Lower leg skin (tissue), 4 donors: ENCODE measurements around the gene AVPR2. TPM values are rescaled to one million over a fixed set of nuclear protein-coding genes. Genes with fewer than 3 reads are reported as not detected.

Source experiments
- DNase-seq, 2 donors: peaks; one replicate each; pipeline ENCODE4 v3.0.0-alpha.2; 2019; ENCODE audit warnings: low spot score in 2 of 2
- H3K4me3 ChIP-seq: fragments of 200-600 bp; sonication (generic); 2 replicates; pipeline ENCODE4 v1.5.1; 2017; ENCODE audit warnings: mild to moderate bottlenecking, low read depth; ENCODE audit not compliant: poor library complexity, severe bottlenecking
- POLR2A ChIP-seq, 2 donors: fragments of 450-650 bp; IDR thresholded peaks; one replicate each; pipeline ENCODE4 v1.6.1; 2016 to 2017; ENCODE audit warnings: antibody characterized with exemption in 2 of 2, mild to moderate bottlenecking in 1 of 2, moderate library complexity in 1 of 2
- WGBS, 2 donors: methylation state at CpG; one replicate each; pipeline ENCODE4 v1.1.5; 2018; 5-methylcytosine and 5-hydroxymethylcytosine counted together
- intact Hi-C: fragments of 100-400 bp; cut with DNase I; formaldehyde crosslinking; loops from one replicate; pipeline ENCODE4 v1.15.0; 2023; ENCODE audit warnings: low total_unique reads
- total RNA-seq, 4 donors: library from RNA; depleted of rRNA; stranded (reverse); fragments of >200 nt; gene quantifications; one replicate each; pipeline ENCODE4 v1.1.0, GENCODE V29; 2016
- TF ChIP-seq, protein P1 (sequence below), 3 donors: fragments of 450-650 bp; IDR thresholded peaks; one replicate each; pipeline ENCODE4 v1.5.1; 2016; ENCODE audit warnings: antibody characterized with exemption in 3 of 3, mild to moderate bottlenecking in 3 of 3, moderate library complexity in 2 of 3

Gene AVPR2
- total RNA-seq, 4 donors from 2014 or later, result 0.53 to 2.6 (median 0.98) TPM

DNA sequence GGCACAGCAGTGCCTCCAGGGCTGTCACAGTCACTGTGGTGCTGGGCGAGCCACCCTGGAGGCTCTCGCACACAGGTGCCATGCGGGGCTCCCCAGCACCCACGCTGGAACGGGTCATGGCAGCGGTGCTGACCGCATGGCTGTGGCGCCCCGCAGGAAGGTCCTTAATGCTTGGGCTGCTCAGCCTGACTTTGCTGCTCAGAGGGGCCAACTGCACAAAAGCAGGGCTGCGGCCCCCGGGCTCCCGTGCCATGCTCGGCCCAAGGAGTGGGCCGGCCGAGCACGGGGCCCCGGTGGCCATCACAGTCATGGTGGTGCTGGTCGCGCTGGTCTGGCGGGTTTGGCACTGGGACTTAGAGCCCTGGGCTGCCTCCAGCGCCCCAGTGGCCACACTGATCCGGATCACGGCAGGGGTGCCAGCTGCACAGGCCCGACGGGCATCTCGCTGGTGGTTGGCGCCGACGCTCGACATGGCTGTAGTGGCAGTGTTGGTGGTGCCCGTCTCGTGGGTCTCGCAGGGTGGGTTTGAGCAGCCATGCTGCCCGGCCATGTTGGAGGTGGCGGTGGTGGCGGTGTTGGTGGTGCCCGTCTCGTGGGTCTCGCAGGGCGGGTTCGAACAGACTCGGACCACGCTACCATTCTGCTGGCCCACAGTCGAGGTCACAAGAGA, 50.2 kb downstream of the AVPR2 start:
- DNase-seq, result no peak
- intact Hi-C loops, result loop anchor here (5.0 kb wide), 1 partner anchor 192 kb away; the partner anchor contains the start of gene PLXNB3
- H3K4me3 ChIP-seq, result no peak overlapping the region
- 94 to 97% methylated on average over 15 to 34 of the region's 44 CpGs for WGBS, 2 donors
- no peak for TF ChIP-seq POLR2A (IDR thresholded peaks at IDR 0.05)
- TF ChIP-seq, protein P1, sequence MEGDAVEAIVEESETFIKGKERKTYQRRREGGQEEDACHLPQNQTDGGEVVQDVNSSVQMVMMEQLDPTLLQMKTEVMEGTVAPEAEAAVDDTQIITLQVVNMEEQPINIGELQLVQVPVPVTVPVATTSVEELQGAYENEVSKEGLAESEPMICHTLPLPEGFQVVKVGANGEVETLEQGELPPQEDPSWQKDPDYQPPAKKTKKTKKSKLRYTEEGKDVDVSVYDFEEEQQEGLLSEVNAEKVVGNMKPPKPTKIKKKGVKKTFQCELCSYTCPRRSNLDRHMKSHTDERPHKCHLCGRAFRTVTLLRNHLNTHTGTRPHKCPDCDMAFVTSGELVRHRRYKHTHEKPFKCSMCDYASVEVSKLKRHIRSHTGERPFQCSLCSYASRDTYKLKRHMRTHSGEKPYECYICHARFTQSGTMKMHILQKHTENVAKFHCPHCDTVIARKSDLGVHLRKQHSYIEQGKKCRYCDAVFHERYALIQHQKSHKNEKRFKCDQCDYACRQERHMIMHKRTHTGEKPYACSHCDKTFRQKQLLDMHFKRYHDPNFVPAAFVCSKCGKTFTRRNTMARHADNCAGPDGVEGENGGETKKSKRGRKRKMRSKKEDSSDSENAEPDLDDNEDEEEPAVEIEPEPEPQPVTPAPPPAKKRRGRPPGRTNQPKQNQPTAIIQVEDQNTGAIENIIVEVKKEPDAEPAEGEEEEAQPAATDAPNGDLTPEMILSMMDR (IDR thresholded peaks at IDR 0.05), result no peak

DNA sequence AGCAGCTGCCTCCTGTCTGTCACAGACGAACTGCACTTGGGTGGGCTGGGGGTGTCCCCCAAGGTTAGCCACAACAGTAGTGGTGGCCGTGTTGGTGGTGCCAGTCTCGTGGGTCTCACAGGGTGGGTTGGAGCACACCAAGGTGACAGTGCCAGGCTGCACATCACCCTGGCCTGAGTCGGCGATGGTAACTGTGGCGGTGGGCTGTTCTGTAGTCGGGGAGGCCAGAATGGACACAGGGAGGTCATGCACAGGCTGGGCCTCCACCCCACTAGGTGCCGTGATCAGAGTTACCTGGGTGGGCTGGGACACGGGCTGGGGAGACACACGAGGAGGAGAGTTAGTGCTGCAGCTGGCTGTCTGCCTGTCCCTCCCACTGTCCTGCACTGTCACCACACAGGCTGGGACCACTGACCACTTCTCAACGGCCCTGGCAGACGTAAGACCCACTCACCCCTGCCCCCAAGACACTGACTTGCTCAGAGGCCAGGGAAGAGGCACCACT, 50.8 kb downstream of the AVPR2 start:
- TF ChIP-seq, protein P1 (IDR thresholded peaks at IDR 0.05), result no peak
- TF ChIP-seq POLR2A (IDR thresholded peaks at IDR 0.05), result no peak
- intact Hi-C loops, result no loop called here
- no peak overlapping the region for H3K4me3 ChIP-seq
- DNase-seq, result no peak
- 81 to 88% methylated on average over 3 to 8 of the region's 12 CpGs for WGBS, 2 donors

DNA sequence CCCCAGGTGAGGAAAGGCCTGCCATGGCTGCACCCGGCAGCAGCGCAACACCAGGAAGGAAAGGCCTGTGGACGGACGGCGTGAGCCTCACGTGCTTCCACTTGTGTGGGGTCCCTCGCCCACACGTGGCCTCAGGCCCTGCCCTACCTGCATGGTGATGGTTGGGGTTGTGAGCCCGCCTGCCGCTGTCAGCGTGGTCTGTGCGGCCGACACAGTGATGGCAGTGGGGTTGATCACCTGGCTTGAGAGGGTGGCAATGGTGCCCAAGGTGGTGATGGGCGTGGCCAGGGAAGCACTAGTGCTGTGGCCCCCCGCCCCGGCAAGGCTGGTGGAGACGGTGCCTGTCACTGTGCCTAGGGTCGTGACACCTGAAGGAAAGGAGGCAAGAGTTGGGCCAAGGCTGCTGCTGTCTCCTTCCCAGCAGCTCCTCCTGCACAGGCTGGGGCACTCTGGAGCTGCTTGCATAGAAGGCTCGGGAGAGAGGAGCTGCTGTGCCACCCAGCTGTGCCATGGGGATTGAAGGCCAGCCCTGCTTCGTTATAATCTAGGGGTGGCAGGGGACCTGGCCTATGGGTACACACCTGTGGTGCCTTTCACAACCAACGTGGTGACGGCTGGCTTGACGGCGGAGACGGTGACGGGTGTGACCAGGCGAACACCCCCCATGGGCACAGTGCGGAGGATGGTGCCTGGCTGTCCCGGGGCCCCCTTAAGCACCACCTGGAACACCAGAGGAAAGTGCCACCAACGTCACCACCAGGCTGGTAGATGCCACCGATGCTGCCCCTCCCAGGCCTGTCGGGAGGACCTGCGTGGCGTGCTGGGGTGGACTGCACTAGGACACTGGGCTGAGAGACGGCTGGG, 51.8 kb downstream of the AVPR2 start:
- intact Hi-C loops, result no loop called here
- no peak overlapping the region for H3K4me3 ChIP-seq
- WGBS, 2 donors, result 87 to 91% methylated on average over 10 to 34 of the region's 35 CpGs
- no peak for DNase-seq
- no peak for TF ChIP-seq POLR2A (IDR thresholded peaks at IDR 0.05)
- TF ChIP-seq, protein P1 (IDR thresholded peaks at IDR 0.05), result no peak

Other genes starting within 250 kb of the AVPR2 start
- gene PNCK, start 230.9 kb upstream of the AVPR2 start, total RNA-seq, result 1 to 10 TPM in 3 of 4 donors, under 1 TPM in 1; 0.76 to 6.7 (median 2.1) TPM
- 10 to 100 TPM; 26.5 to 43.5 (median 34.5) TPM for gene SLC6A8, start 216.7 kb upstream of the AVPR2 start, total RNA-seq
- 100 to 1,000 TPM; 139 to 210 (median 169) TPM for gene BCAP31, start 180.3 kb upstream of the AVPR2 start, total RNA-seq
- 1 to 10 TPM; 5.0 to 9.3 (median 7.4) TPM for gene ABCD1, start 179.8 kb upstream of the AVPR2 start, total RNA-seq
- gene PLXNB3, start 140.4 kb upstream of the AVPR2 start, total RNA-seq, result 10 to 100 TPM; 10.9 to 21.9 (median 12.3) TPM
- under 1 TPM in 3 of 4 donors, not detected in 1; 0.30 to 0.79 (median 0.36) TPM for gene SRPK3, start 123.6 kb upstream of the AVPR2 start, total RNA-seq
- 10 to 100 TPM; 66.2 to 94.8 (median 76.1) TPM for gene IDH3G, start 110.3 kb upstream of the AVPR2 start, total RNA-seq
- gene SSR4, start 110.0 kb upstream of the AVPR2 start, total RNA-seq, result 100 to 1,000 TPM in 3 of 4 donors, 10 to 100 TPM in 1; 90.2 to 169 (median 156) TPM
- 1 to 10 TPM; 2.2 to 6.4 (median 4.6) TPM for gene PDZD4, start 74.1 kb upstream of the AVPR2 start, total RNA-seq
- gene L1CAM, start 18.5 kb upstream of the AVPR2 start, total RNA-seq, result 10 to 100 TPM in 2 of 4 donors, 1 to 10 TPM in 2; 3.0 to 12.9 (median 8.4) TPM
- gene ARHGAP4, start 21.6 kb downstream of the AVPR2 start, total RNA-seq, result 10 to 100 TPM in 2 of 4 donors, 1 to 10 TPM in 2; 2.7 to 14.8 (median 10.5) TPM
- gene NAA10, start 30.4 kb downstream of the AVPR2 start, total RNA-seq, result 10 to 100 TPM; 32.6 to 70.9 (median 51.1) TPM
- 10 to 100 TPM in 1 of 4 donors, 1 to 10 TPM in 2, under 1 TPM in 1; 0.76 to 11.8 (median 4.2) TPM for gene RENBP, start 40.0 kb downstream of the AVPR2 start, total RNA-seq
- 10 to 100 TPM; 32.6 to 51.6 (median 40.9) TPM for gene HCFC1, start 67.1 kb downstream of the AVPR2 start, total RNA-seq
- gene TMEM187, start 68.1 kb downstream of the AVPR2 start, total RNA-seq, result 10 to 100 TPM; 10.1 to 21.6 (median 14.4) TPM
- gene IRAK1, start 115.2 kb downstream of the AVPR2 start, total RNA-seq, result 10 to 100 TPM; 57.5 to 67.4 (median 60.6) TPM
- 10 to 100 TPM; 30.7 to 34.9 (median 33.6) TPM for gene MECP2, start 193.0 kb downstream of the AVPR2 start, total RNA-seq
- not detected for gene OPN1LW, start 239.6 kb downstream of the AVPR2 start, total RNA-seq